ENCODE measurements around the gene DDA1.

DDA1 gene

GRCh38 chr19:17309198-17309964 lies at the start of gene DDA1:
DDA1 (plus strand) TSS chr19:17309563; CDS start chr19:17309655, 92 bp downstream.
- peak within 1 kb of the TSS; percentile 82 for H3K4me3 ChIP-seq (ENCODE audit: low read length)
- DNase-seq (ENCODE audit: low read depth), result peak; percentile 100
- TF ChIP-seq CTCF (IDR thresholded peaks at IDR 0.05; ENCODE audit: insufficient read depth, low read depth, low read length, missing control alignments), result no peak

- no peak for TF ChIP-seq CTCF (IDR thresholded peaks at IDR 0.05; ENCODE audit: insufficient read depth, low read depth, low read length, missing control alignments)
- H3K4me3 ChIP-seq (ENCODE audit: low read length), result no peak overlapping the region
- no peak for DNase-seq (ENCODE audit: low read depth)
These were observed 49.4 kb upstream of the DDA1 start for GRCh38 chr19:17259934-17260333.

GRCh38 chr19:17260842-17261325 lies 48.5 kb upstream of the DDA1 start:
- peak; percentile 86 for TF ChIP-seq CTCF (IDR thresholded peaks at IDR 0.05; ENCODE audit: insufficient read depth, low read depth, low read length, missing control alignments)
- DNase-seq (ENCODE audit: low read depth), result peak; percentile 86
- no peak overlapping the region for H3K4me3 ChIP-seq (ENCODE audit: low read length)

GRCh38 chr19:17262557-17262956 lies 46.8 kb upstream of the DDA1 start:
- H3K4me3 ChIP-seq (ENCODE audit: low read length), result no peak overlapping the region
- TF ChIP-seq CTCF (IDR thresholded peaks at IDR 0.05; ENCODE audit: insufficient read depth, low read depth, low read length, missing control alignments), result no peak
- no peak for DNase-seq (ENCODE audit: low read depth)

- no peak overlapping the region for H3K4me3 ChIP-seq (ENCODE audit: low read length)
- TF ChIP-seq CTCF (IDR thresholded peaks at IDR 0.05; ENCODE audit: insufficient read depth, low read depth, low read length, missing control alignments), result no peak
- no peak for DNase-seq (ENCODE audit: low read depth)
These were observed 45.4 kb upstream of the DDA1 start for GRCh38 chr19:17263712-17264640.

- no peak for TF ChIP-seq CTCF (IDR thresholded peaks at IDR 0.05; ENCODE audit: insufficient read depth, low read depth, low read length, missing control alignments)
- DNase-seq (ENCODE audit: low read depth), result no peak
- H3K4me3 ChIP-seq (ENCODE audit: low read length), result no peak within 1 kb of the TSS
These were observed 44.8 kb upstream of the DDA1 start, which contains the start of gene USHBP1 for GRCh38 chr19:17264641-17264979. USHBP1 (minus strand) TSS chr19:17264745; CDS start chr19:17264299, 446 bp downstream.

Measured in epithelial cell of esophagus (primary cell).